ENCODE results near the gene DPP3. TPM values are rescaled to one million over a fixed set of nuclear protein-coding genes. Genes with fewer than 3 reads are reported as not detected.

The DPP3 gene
- total and polyA plus RNA-seq, 2 of the 4 experiments (the other 2 are of a cell fraction) = 51.8 to 66.3 TPM

GRCh38 chr11:66555416-66555815, 75.2 kb downstream of the DPP3 start:
- BruUV-seq (replicated peaks) = no TSS peak
- Histone ChIP-seq H3K27ac (ENCODE audit: insufficient read depth, low read length) (no peak overlapping the region), H3K4me1 (ENCODE audit: control insufficient read depth, insufficient read depth, low read length) (peaks cover 2% of the 10 kb centered on the region; the same call in 1 of the 2 replicates), H4K5ac (ENCODE audit: low read depth, low read length) (no peak overlapping the region), H2AFZ (replicated peaks; ENCODE audit: low read length, poor library complexity) (no peak overlapping the region), H3K9ac (ENCODE audit: low read depth, low read length) (no peak overlapping the region), H3K4me2 (ENCODE audit: low read depth, low read length) (no peak overlapping the region), H3K14ac (replicated peaks; ENCODE audit: low read depth, low read length) (no peak overlapping the region), H3K4ac (ENCODE audit: low read depth, low read length) (no peak overlapping the region), H3K18ac (ENCODE audit: low read depth, low read length) (no peak overlapping the region), H4K8ac (ENCODE audit: low read depth in 2 of 2, low read length in 2 of 2) (no peak overlapping the region), H3K27me3 (ENCODE audit: control insufficient read depth, insufficient read depth, low read length) (peaks cover 36% of the 10 kb centered on the region), H2BK20ac (ENCODE audit: low read depth, low read length) (no peak overlapping the region), H3K4me3 (ENCODE audit: insufficient read depth, low read depth, low read length) (no peak overlapping the region), H2BK15ac (ENCODE audit: low read depth, low read length) (no peak overlapping the region), H2BK5ac (ENCODE audit: low read depth, low read length, poor library complexity, severe bottlenecking) (no peak overlapping the region), H3K36me3 (ENCODE audit: control insufficient read depth, insufficient read depth, low read length) (no peaks in the 10 kb centered on the region), H2BK120ac (ENCODE audit: low read depth, low read length) (no peak overlapping the region), H4K91ac (ENCODE audit: insufficient read depth, low read depth, low read length) (no peak overlapping the region), H3K9me3 (ENCODE audit: control insufficient read depth, insufficient read depth, low read length) (no peaks in the 10 kb centered on the region), H4K20me1 (ENCODE audit: insufficient read depth, low read length) (no peaks in the 10 kb centered on the region), H3K9me1 (ENCODE audit: insufficient read depth, low read length) (no peaks in the 10 kb centered on the region), H3K79me1 (ENCODE audit: low read depth in 1 of 2, low read length in 2 of 2) (no peaks in the 10 kb centered on the region), H3K56ac (ENCODE audit: extremely low read depth, insufficient read depth, low read length) (no peak overlapping the region), H2AK5ac (ENCODE audit: low read depth, low read length) (no peak overlapping the region), H3K23ac (ENCODE audit: low read depth, low read length) (no peak overlapping the region), H2AK9ac (replicated peaks; ENCODE audit: low read depth, low read length, poor library complexity) (no peak overlapping the region)
- ATAC-seq (ENCODE audit: low read depth) = no peak
- 71% methylated on average over 1 of the region's 3 CpGs; no CpG with 5 or more reads in 1 of the 2 experiments for WGBS, 2 experiments (ENCODE audit: extremely low coverage in 2 of 2, insufficient read length in 1 of 2)
- ChIA-PET POLR2A (ENCODE audit: unreplicated experiment) (no interaction called here), CTCF (no interaction called here)
- no peak for DNase-seq
- TF ChIP-seq MAFK (IDR thresholded peaks at IDR 0.05; ENCODE audit: low read depth, low read length) (no peak), RAD21 (IDR thresholded peaks at IDR 0.05; ENCODE audit: low read length) (no peak), CTCF (conservative IDR thresholded peaks at IDR 0.05; ENCODE audit: low read depth, low read length) (no peak), SMC3 (IDR thresholded peaks at IDR 0.05; ENCODE audit: low read depth, low read length) (no peak), BHLHE40 (IDR thresholded peaks at IDR 0.05; ENCODE audit: low read depth, low read length) (no peak), NFE2L2 (IDR thresholded peaks at IDR 0.05; ENCODE audit: low read depth, low read length) (no peak), CEBPB (IDR thresholded peaks at IDR 0.05; ENCODE audit: low read depth, low read length) (no peak), MAZ (IDR thresholded peaks at IDR 0.05; ENCODE audit: borderline replicate concordance, low read depth, low read length) (no peak), USF2 (IDR thresholded peaks at IDR 0.05; ENCODE audit: low read depth, low read length) (no peak), MXI1 (IDR thresholded peaks at IDR 0.05; ENCODE audit: borderline replicate concordance, low read depth, low read length) (no peak), FOS (IDR thresholded peaks at IDR 0.05; ENCODE audit: low read depth, low read length) (no peak), POLR2A (IDR thresholded peaks at IDR 0.05; ENCODE audit: low read depth, low read length) (no peak), RFX5 (IDR thresholded peaks at IDR 0.05; ENCODE audit: low read depth, low read length) (no peak), RCOR1 (IDR thresholded peaks at IDR 0.05; ENCODE audit: insufficient replicate concordance, low read length) (no peak), CHD1 (IDR thresholded peaks at IDR 0.05; ENCODE audit: low read depth, low read length) (no peak), ELK1 (IDR thresholded peaks at IDR 0.05; ENCODE audit: borderline replicate concordance, low read depth, low read length) (no peak)
- intact Hi-C loops (cut with micrococcal nuclease) = no loop called here
- dilution Hi-C loops (cut with HindIII; ENCODE audit: low sequenced_read_pairs, unreplicated experiment) = no loop called here
- in situ Hi-C loops (cut with MboI; ENCODE audit: low sequenced_read_pairs) = no loop called here

Measured in IMR-90 (cell line).